Measurements from ENCODE around the gene ZNG1B.
"Not testable (repeated sequence)": the region's sequence is repeated elsewhere in the genome, so short reads cannot be mapped to it uniquely, and the experiment has no call there.

ZNG1B gene

DNA sequence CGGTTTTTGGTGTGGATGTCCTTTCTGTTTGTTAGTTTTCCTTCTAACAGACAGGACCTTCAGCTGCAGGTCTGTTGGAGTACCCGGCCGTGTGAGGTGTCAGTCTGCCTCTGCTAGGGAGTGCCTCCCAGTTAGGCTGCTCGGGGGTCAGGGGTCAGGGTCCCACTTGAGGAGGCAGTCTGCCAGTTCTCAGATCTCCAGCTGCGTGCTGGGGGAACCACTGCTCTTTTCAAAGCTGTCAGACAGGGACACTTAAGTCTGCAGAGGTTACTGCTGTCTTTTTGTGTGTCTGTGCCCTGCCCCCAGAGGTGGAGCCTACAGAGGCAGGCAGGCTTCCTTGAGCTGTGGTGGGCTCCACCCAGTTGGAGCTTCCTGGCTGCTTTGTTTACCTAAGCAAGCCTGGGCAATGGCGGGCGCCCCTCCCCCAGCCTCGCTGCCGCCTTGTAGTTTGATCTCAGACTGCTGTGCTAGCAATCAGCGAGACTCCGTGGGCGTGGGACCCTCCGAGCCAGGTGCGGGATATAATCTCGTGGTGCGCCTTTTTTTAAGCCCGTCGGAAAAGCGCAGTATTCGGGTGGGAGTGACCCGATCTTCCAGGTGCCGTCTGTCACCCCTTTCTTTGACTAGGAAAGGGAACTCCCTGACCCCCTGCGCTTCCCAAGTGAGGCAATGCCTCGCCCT is 39.3 kb downstream of the ZNG1B start:
- H3K4me3 ChIP-seq (ENCODE audit: low read depth, low read length); CTCF ChIA-PET; POLR2A ChIA-PET; DNase-seq (ENCODE audit: low read depth, low spot score): not testable (repeated sequence)

DNA sequence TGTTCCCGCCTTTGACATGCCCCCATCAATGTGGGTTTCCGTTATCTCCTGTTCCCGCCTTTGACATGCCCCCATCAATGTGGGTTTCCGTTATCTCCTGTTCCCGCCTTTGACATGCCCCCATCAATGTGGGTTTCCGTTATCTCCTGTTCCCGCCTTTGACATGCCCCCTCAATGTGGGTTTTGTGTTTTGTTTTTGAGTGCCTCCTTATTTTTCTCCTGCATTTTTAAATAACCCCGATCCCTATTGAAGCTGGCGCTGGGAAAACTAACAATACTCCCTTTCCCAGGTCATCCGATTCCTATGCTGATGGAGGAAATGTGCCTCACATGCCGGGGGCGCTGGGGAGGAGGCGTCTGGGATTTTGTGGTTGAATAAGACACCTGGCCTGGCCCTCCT is 59.0 kb downstream of the ZNG1B start:
- CTCF ChIA-PET; POLR2A ChIA-PET; H3K4me3 ChIP-seq (ENCODE audit: low read depth, low read length); DNase-seq (ENCODE audit: low read depth, low spot score): not testable (repeated sequence)

DNA sequence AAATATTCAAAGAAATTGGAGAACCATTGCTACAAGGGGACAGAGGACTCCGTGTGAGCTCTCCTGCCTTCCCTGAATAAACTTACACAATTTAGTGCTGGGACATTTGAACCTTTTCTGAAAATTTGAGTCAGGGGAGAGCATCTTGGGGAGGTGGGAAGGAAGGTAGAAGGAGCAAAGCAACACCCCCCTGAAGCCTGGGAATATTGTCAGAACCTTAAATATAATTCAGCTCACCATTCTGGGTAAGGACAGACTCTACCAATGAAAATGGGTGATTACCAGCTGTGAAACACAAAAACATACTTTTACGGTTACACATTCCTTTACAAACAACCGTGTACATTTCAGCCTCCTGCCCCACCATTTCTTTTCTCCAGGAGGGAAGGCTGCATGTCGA is 60.9 kb downstream of the ZNG1B start, which contains the start of gene FOXD4L1:
FOXD4L1 (plus strand) TSS at position 301 of the 400 bp plus-strand sequence. CDS start 592 bp downstream, outside the sequence.
- POLR2A ChIA-PET; CTCF ChIA-PET; H3K4me3 ChIP-seq (ENCODE audit: low read depth, low read length); DNase-seq (ENCODE audit: low read depth, low spot score): not testable (repeated sequence)

DNA sequence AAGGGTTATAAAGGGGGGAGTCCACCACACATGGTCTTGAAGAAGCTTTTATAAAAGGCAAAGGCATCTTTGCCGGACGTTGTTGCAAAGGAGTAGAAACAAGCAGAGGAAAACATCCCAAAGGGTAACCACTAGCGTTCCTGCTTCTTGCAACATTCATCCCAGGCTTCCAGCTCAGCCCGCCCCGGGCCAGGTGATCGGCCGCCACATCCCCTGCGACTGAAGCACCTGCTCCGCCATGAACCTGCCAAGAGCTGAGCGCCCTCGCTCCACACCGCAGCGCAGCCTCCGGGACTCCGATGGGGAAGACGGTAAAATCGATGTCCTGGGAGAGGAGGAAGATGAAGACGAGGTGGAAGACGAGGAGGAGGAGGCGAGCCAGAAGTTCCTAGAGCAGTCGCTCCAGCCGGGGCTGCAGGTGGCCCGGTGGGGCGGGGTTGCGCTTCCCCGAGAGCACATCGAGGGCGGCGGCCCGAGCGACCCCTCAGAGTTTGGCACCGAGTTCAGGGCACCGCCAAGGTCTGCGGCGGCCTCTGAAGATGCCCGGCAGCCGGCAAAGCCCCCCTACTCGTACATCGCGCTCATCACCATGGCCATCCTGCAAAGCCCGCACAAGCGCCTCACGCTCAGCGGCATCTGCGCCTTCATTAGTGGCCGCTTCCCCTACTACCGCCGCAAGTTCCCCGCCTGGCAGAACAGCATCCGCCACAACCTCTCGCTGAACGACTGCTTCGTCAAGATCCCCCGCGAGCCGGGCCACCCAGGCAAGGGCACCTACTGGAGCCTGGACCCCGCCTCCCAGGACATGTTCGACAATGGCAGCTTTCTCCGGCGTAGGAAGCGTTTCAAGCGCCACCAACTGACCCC is 61.8 kb downstream of the ZNG1B start:
- H3K4me3 ChIP-seq (ENCODE audit: low read depth, low read length); DNase-seq (ENCODE audit: low read depth, low spot score); CTCF ChIA-PET; POLR2A ChIA-PET: not testable (repeated sequence)

DNA sequence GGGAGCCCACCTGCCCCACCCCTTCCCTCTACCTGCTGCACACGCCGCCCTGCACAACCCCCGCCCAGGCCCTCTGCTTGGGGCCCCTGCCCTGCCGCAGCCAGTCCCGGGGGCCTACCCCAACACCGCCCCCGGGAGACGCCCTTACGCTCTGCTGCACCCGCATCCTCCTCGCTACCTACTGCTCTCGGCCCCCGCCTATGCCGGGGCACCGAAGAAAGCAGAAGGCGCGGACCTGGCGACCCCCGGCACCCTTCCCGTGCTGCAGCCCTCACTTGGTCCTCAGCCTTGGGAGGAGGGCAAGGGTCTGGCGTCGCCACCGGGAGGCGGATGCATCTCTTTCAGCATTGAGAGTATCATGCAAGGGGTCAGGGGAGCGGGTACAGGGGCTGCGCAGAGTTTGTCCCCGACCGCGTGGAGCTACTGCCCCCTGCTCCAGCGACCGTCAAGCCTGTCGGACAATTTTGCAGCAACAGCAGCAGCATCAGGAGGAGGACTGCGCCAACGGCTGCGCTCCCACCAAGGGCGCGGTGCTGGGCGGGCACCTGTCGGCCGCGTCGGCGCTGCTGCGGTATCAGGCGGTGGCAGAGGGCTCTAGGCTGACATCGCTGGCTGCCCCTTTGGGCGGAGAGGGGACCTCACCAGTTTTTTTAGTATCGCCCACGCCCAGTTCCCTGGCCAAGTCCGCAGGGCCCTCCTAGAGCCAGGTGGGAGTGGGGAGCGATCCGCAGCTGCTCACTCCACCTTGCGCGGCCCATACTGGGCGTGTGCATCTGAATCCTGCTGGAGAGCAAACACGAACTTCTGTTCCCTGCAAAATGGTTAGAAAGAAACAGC is 62.6 kb downstream of the ZNG1B start:
- POLR2A ChIA-PET; H3K4me3 ChIP-seq (ENCODE audit: low read depth, low read length); CTCF ChIA-PET; DNase-seq (ENCODE audit: low read depth, low spot score): not testable (repeated sequence)

DNA sequence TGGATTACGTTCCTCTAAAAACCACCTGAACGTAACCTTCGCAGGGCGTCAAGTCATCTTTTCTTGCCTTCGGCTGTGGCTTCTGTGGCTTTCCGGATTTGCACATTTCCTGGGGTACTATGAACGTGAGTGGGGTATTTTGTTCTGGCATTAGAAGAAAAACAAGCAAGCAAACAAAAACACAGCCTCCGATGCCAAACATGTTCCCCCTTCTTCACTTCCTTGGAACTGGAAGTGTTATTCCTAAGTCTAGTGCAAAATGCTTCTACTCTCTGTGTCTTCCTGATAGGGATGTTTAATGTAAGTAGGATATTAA is 63.2 kb downstream of the ZNG1B start:
- H3K4me3 ChIP-seq (ENCODE audit: low read depth, low read length); POLR2A ChIA-PET; CTCF ChIA-PET; DNase-seq (ENCODE audit: low read depth, low spot score): not testable (repeated sequence)

DNA sequence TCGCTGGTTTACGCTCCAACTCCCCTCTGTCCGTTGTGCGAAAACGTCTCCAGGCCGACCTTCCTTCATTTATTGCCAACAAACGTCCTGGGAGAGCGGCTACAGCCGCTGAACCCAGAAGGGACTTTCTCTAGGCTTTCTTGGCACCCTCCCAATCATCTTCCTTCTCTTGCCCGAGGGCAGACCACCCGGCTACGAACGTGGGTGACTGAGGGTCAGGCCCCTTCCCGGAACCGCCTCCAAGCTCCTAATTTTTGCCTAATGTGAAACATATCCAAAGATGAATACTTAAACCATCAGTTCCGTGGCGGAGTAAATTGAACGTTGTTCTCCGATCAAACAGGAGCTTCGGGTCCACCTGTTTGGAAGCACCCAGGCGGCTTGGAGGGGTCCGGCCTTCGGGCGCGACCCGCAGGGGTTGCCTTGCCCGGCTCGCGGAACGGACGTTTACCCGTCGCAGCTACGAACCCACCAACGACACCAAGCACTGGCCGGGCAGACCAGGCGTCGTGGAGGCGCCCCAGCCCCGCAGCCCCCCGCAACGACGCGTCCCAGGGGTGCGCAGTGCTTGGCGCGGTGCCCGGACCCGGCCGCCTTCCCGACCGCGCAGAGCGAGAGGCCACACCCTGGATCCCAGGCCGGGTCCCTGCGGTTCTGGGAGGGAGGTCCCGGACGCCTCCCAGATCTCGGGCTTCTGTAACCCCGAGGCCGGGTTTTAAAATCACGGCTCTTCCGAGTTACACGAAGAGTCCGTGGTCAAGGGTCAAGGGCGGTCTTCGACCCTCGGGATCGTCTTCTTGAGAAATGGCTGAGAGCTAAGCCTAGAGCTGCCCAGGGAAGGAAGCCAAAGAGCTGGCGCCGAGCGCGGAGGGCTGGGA is 65.0 kb downstream of the ZNG1B start:
- POLR2A ChIA-PET; CTCF ChIA-PET; DNase-seq (ENCODE audit: low read depth, low spot score): not testable (repeated sequence)
- peak overlapping the region; percentile 25 for H3K4me3 ChIP-seq (ENCODE audit: low read depth, low read length)

DNA sequence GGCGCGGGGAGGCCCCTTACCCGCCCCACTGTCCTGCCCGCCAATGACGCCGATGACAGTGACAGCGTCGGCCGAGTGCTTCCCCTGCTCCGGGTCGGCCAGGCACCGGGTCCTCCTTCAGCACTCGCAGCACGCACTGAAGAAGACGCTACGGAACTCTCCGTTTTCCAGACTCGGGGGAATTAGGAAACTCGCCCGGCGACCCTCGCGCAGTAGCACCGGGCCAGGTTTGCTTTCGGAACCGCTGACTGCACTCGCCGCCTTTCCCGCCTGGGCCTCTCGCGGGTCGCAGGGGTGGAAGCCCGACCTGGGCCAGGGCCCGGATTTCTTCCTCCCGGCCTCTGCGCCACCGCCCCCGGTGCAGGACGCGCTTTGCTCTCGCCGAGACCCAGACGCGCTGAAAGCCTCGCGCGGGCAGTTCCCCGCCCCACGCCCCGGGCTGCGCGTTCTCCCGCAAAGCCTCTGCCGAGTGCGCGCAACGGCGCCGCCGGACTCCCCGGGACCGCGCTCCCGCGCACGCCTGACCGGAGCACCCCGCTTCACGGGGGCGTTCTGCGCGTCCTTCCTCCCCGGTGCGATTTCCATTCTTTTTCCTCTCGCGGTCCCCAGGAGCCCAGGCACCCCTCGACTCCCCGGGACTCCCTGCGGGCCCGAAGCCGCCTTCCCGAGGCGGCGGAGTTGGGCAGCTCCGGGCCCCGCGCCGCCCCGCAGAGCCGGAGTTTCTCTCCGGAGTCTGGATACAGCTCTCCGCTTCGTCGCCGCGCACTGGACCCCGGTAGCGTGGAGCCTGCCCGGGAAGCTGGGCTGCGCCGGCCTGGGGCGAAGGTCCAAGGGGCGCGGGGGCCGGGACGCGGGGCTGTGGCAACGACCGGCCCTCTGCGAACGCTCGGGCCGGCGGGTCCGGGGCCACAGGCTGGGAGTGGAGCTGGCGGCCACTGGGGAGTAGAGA is 65.9 kb downstream of the ZNG1B start:
- peak overlapping the region; percentile 25 for H3K4me3 ChIP-seq (ENCODE audit: low read depth, low read length)
- POLR2A ChIA-PET; CTCF ChIA-PET; DNase-seq (ENCODE audit: low read depth, low spot score): not testable (repeated sequence)

DNA sequence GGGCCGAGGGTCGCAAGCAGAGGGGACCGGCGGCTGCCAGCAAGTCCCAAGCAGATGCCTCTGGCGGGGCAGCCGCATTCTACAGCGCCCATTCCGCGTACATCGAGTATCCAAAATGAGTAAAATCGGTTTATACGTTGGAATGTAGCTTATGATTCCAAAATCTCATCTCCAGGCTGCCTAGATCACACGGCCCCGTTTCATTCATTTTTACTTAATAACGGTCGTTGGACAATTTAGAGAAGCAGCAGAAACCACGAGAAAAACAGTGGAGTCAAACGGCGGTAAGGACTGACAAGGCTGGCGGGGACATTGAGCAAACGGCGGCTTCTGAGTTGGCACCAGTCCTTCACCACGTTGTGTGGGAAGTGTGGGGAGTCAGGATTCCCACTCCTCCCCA is 66.6 kb downstream of the ZNG1B start:
- CTCF ChIA-PET; POLR2A ChIA-PET; H3K4me3 ChIP-seq (ENCODE audit: low read depth, low read length); DNase-seq (ENCODE audit: low read depth, low spot score): not testable (repeated sequence)

DNA sequence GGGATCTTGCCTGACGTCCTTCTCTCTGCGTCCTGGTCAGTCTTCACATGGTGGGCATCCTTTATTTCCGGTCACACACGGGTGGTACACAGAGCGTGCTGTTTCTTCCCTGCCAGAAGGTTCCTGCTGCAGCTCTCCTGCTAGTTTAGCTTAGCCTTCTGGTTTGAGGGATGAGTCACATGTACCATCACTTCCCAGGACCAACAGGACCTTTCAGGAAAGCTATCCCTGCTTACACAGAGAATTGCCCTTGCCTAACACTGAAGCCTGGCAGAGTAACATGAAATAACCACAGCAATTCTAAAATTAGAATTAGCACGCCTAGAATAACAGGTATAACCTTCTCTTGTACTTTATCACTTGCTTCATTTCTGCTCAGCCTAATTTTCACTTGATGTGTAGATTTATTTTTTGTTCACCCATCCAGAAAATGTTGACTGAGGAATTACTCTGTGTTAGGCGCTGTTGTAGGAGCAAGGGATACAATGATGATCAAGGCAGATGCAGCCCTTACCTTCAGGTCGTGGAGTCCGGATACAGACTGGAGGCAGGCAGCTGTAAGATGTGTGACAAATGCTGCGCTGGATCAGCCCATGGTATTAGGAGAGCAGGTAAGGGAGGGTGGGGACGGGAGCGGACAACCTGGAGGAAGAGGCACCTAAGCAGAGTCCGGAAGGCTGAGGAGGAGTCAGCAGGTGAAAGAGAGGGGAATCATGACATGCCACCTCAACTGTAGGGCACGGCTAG is 70.1 kb downstream of the ZNG1B start:
- DNase-seq (ENCODE audit: low read depth, low spot score); POLR2A ChIA-PET; H3K4me3 ChIP-seq (ENCODE audit: low read depth, low read length); CTCF ChIA-PET: not testable (repeated sequence)

DNA sequence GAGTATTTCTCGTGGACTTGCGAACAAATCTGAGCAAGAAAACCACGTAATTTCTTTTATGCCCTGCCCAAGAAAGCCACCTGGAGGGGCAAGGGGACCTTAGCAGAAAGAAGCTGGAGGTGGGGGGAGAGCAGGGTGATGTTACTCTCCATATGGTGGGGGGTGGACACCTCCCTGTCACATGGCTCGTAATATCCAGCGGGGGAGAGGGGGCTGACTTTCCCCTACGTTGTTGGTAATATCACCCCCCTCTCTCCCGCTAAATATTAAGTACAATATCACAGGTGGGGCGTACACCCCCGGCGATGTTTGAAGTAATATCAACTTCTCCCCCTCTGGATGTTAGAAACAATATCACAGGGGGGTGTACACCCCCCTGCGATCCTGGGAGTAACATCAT is 70.7 kb downstream of the ZNG1B start:
- DNase-seq (ENCODE audit: low read depth, low spot score); POLR2A ChIA-PET; H3K4me3 ChIP-seq (ENCODE audit: low read depth, low read length); CTCF ChIA-PET: not testable (repeated sequence)

DNA sequence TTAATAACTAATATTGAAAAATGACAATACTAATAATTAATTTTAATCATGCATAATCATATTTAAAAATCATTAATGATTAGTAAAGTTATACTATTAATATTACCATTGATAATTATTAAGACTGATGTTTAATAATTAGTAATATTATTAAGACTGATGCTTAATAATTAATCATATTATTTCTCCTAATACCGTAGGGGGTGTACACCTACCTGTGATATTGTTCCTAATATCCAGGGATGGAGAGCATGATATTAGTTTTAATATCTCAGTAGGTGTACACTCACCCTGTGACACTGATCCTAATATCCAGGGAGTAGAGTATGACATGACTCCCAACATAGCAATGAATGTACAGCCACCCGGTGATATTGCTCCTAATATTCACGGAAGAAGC is 73.4 kb downstream of the ZNG1B start:
- DNase-seq (ENCODE audit: low read depth, low spot score); H3K4me3 ChIP-seq (ENCODE audit: low read depth, low read length); CTCF ChIA-PET; POLR2A ChIA-PET: not testable (repeated sequence)

DNA sequence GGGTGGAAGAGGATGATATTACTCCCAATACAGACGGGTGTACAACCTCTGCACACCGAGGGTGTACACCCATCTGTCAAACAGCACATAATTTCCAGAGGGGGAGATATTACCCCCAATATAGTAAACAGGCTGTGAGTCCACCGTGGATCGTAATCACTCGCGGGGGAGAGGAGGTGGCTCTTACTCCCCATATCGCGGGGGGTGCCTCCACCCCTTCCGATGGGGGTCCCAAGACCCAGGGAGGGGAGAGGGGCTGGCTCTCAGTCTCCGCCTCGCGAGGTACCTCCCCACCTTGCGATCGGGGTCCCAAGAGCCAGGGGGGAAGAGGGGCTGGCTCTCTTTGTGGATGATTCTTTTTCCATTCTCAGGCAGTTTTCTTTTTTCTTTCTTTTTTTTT is 74.4 kb downstream of the ZNG1B start:
- POLR2A ChIA-PET; H3K4me3 ChIP-seq (ENCODE audit: low read depth, low read length); DNase-seq (ENCODE audit: low read depth, low spot score); CTCF ChIA-PET: not testable (repeated sequence)

DNA sequence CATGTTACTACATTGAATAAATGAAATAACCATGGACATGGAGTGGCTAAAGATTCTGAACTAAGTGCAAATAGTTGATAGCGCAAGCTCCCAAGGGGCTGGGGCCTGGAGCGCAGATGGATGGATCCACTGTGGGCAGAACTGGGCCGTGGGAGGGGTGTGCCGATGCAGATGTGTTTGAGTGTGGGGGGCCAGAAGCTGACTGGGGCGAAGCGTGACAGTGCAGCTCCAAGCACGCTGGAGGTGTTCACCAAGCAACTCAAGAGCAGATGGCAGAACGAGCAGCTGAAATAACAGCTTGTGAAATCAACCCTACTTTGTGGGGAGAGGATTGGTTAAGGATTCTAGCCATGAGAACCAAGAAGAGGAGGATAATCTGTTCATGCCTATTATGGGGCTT is 78.0 kb downstream of the ZNG1B start:
- H3K4me3 ChIP-seq (ENCODE audit: low read depth, low read length); POLR2A ChIA-PET; DNase-seq (ENCODE audit: low read depth, low spot score); CTCF ChIA-PET: not testable (repeated sequence)

DNA sequence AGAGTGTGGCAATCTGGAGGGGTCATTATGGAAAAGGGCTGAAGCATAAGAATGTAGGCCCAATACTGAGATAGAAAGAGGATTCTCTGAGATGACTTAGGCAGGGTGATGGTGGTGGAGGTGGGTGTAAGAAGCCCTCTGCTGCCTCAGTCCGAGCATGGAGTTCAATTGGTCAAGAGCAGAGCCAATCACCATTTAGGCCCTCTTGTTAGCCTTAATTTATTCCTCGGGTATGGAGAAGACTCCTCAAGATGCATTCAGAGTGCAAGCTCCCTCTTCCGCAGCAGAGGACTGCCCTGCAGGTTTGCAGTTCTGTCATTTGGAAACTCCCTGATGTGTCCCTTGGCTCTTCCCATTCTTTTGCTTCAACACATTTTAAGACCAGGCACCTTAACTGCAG is 78.5 kb downstream of the ZNG1B start:
- CTCF ChIA-PET; DNase-seq (ENCODE audit: low read depth, low spot score); POLR2A ChIA-PET; H3K4me3 ChIP-seq (ENCODE audit: low read depth, low read length): not testable (repeated sequence)
